HG03066 (cell line): Measurements from ENCODE around the gene KLK1.
"Not testable (repeated sequence)": the region's sequence is repeated elsewhere in the genome, so short reads cannot be mapped to it uniquely, and the experiment has no call there.

Experiments used
- ATAC-seq: cut with Tn5 transposase; IDR thresholded peaks from one replicate; pipeline ENCODE4 v1.9.1; 2021; ENCODE audit warnings: low read depth; ENCODE audit not compliant: unreplicated experiment

KLK1 gene

GRCh38 chr19:50794074-50794875 lies 29.3 kb downstream of the KLK1 start:
- no peak for ATAC-seq

- no peak for ATAC-seq
These were observed 30.0 kb downstream of the KLK1 start for GRCh38 chr19:50793558-50794065.

DNA sequence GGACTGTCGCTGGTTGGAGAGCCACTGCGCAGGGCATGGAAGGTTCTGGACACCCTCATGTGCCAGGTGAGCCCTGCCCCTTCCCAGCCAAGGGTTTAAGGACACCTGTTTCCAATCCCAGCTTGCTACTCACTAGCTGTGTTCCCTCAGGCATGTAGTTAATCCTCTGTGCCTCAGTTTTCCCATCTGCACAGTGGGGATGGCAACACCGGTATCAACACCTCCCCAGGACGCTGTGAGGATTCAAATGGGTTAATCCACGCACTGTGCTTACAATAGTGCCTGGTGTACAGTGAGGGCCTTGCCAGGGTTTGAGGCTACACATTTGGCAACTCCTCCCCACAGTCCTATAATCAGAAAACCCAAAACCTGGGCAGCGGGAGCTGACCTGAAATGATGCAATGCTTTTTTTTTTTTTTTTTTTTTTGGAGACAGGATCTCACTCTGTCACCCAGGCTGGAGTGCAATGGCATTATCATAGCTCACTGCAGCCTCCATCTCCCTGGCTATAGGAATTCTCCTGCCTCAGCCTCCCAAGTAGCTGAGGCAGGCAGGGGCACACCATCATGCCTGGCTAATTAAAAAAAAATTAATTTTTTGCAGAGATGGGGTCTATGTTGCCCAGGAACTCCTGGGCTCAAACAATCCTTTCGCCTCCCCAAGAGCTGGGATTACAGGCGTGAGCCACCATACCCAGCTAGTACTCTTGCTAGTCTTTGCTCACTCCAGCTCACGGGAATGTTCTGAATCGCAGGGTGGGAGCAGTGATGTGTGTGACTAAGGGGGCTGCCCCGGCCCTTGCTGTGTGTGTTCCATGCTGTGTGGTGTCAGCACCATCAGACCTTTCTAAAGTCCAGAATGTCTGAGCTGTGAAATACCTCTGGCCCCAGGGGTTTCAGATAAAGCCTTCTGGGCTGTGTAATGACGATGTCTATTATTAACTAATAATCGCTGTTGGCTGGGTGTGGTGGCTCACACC lies 31.0 kb downstream of the KLK1 start:
- no peak for ATAC-seq

DNA sequence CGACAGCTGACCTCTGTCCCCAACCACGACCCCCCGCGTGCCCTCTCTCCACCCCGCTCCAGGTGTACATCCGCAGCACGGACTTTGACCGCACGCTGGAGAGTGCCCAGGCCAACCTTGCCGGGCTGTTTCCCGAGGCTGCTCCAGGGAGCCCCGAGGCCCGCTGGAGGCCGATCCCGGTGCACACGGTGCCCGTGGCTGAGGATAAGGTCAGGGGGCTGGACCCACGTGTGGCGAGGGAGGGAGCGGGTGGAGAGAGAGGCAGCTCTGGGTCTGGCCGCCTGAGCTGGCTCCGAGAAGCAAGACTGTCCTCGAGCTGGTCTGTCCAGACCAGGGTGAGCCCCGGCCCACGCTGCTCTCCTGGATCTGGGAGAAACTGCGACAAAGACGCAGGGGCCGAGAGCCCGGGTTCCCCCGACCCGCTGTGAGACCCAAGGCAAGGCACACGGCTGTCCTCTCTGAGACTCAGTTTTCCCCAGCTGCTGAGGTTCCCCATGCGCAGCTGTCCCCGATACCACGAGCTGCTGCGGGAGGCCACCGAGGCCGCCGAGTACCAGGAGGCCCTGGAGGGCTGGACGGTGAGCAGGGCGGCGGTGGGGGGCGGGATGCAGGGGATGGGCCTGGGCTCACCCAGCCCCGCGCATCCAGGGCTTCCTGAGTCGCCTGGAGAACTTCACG lies 31.9 kb downstream of the KLK1 start:
- no peak for ATAC-seq

DNA sequence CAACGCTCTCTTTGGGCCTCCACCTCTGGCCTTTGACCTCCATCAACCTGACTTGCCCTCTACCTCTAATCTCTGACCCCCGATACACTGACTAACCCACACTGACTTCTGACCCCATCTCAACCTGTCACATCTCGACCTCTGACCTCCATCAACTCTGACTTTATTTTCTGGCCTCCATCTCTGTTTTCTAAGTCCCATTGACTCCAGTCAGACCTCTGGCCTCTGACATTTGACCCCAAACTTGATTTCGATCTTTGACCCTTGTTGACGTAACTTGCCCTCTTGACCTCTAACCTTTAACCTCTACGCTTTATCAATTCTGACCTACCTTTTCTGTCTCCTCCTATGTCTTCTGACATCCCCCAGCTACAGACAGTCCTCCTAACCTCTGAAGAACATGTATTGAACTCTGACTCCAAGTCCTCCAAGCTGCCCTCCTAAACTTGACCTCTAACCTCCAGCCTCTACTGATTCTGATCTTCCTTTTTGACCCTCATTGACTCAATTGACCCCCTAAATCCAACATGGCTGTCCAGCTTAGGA lies 32.6 kb downstream of the KLK1 start:
- ATAC-seq = no peak

DNA sequence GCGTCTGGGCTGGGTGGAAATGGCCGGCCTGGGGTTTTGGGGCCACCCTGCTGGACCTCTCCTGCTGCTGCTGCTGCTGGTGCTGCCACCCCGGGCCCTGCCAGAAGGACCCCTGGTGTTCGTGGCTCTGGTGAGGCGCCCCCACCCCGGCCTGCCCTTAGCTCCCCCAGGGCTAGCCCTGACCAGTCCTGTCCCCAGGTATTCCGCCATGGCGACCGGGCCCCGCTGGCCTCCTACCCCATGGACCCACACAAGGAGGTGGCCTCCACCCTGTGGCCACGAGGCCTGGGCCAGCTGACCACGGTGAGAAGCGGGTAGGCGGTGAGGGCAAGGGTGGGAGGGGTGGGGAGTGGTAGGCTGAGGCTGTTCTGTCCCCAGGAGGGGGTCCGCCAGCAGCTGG lies 33.2 kb downstream of the KLK1 start, which contains the start of gene ACP4:
Gene ACP4 (plus strand): TSS at position 20 of the 400 bp plus-strand sequence. CDS start 0 bp downstream, at position 20.
- ATAC-seq = no peak

GRCh38 chr19:50785329-50785728 lies 38.3 kb downstream of the KLK1 start:
- no peak for ATAC-seq

DNA sequence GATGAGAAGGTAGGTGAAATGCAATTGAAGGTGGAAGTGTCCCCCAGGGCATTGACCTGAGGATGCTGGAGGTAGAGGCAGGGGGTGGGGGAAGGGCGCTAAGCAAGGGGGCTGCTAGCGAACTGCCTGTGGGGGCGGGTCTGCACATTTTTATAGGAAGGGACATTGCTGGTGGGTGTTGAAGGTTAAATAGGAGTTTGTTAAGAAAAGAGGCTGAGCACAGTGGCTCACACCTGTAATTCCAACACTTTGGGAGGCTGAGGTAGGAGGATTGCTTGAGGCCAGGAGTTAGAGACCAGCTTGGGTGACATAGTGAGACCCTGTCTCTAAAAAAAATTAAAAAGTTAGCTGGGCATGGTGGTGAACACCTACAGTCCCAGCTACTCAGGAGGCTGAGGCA lies 38.9 kb downstream of the KLK1 start:
- no peak for ATAC-seq

GRCh38 chr19:50783848-50784152 lies 39.8 kb downstream of the KLK1 start:
- ATAC-seq = not testable (repeated sequence)

- no peak for ATAC-seq
These were observed 42.7 kb downstream of the KLK1 start for GRCh38 chr19:50780753-50781435.

GRCh38 chr19:50779504-50780457 lies 43.8 kb downstream of the KLK1 start:
- no peak for ATAC-seq

- no peak for ATAC-seq
These were observed 44.6 kb downstream of the KLK1 start for GRCh38 chr19:50778906-50779430.

- ATAC-seq = no peak
These were observed 45.7 kb downstream of the KLK1 start for GRCh38 chr19:50777830-50778303.

DNA sequence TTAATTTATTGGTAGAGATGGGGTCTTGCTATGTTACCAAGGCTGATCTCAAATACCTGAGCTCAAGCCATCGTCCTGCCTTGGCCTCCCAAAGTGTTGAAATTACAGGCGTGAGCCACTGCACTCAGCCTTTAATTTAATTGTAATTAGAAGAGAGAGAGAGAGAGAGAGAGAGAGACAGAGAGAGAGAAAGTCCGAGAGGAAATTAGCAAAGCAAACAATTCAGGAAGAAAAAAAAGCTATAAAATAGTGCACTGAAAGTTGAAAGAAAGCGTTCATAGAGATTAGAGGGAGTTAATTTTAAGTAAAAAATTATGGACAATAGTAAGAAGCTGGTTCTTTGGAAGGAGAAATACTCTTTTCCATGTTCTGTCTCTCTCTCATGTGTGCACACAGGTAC lies 46.3 kb downstream of the KLK1 start:
- ATAC-seq = no peak

- ATAC-seq = no peak
These were observed 47.5 kb downstream of the KLK1 start for GRCh38 chr19:50776131-50776530.

- not testable (repeated sequence) for ATAC-seq
These were observed 50.1 kb downstream of the KLK1 start for GRCh38 chr19:50773454-50773853.

DNA sequence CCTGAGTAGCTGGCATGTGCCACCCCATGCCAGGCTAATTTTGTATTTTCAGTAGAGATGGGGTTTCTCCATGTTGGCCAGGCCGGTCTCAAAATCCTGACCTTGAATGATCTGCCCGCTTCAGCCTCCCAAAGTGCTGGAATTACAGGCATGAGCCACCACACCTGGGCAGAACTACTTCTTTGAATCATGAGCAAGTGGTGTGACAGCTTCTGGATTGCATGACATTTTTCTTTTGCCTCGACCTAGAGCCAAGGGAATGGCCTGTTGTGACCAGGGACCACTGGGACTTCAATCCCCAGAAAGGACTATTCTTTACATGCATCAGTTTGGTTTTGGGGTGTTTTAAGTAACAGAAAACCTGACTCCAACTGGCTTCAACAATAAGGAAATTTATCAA lies 50.7 kb downstream of the KLK1 start:
- ATAC-seq = not testable (repeated sequence)

DNA sequence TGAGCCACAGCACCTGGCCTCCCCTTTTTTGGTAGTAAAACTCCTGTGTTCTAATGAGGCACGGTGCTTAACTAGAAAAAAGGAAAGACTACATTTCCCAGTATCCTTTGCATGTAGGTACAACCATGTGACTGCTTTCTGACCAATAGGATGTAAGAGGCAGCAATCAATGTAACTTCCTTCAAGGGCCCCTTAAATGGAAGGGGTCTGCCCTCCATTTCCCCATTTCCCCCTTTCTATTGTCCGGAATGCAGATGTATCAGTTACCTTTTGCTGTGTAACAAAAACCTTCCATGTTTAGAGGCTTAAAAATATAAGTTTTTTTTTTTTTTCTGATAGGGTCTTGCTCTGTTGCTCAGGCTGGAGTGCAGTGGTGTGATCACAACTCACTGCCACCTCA lies 51.1 kb downstream of the KLK1 start:
- no peak for ATAC-seq
